GM12878 (cell line): ENCODE results near the gene MAMDC4. TPM values are rescaled to one million over a fixed set of nuclear protein-coding genes. Genes with fewer than 3 reads are reported as not detected.

Experiments
- ATAC-seq: fragments of 200-7000 bp; cut with Tn5 transposase; 3 replicates; pipeline ENCODE4 v1.9.1; 2020; ENCODE audit warnings: mild to moderate bottlenecking, moderate library complexity
- BruUV-seq: library from RNA; stranded (reverse); fragments of 400-500 nt; replicated peaks from 2 replicates; lab custom pipeline; 2021; lab: Mats Ljungman, UMichigan
- CTCF ChIA-PET: fragments of 300-600 bp; sonication (Branson Sonifier 250); formaldehyde crosslinking; extraction: SDS; loops from one replicate; lab custom pipeline; 2021; ENCODE audit warnings: inconsistent platforms; lab: Yijun Ruan, JAX
- POLR2A ChIA-PET: fragments of 350-600 bp; formaldehyde crosslinking; extraction: SDS; loops from one replicate; lab custom pipeline; 2021; ENCODE audit warnings: inconsistent platforms; lab: Charles Lee
- RAD21 ChIA-PET: fragments of 300-600 bp; sonication (Branson Sonifier 250); formaldehyde crosslinking; loops from one replicate; lab custom pipeline; 2023; ENCODE audit warnings: antibody characterized with exemption; ENCODE audit not compliant: unreplicated experiment; lab: Charles Lee
- SMC1A ChIA-PET: fragments of 300-600 bp; sonication (Branson Sonifier 250); formaldehyde crosslinking; loops from one replicate; lab custom pipeline; 2023; ENCODE audit not compliant: unreplicated experiment, uncharacterized antibody; lab: Charles Lee
- DNase-seq: peaks from one replicate; pipeline ENCODE4 v3.0.0-alpha.2; 2011; ENCODE audit warnings: low read depth, low spot score
- FAIRE-seq: peaks from 3 replicates; lab custom pipeline; 2011; peaks lifted over from hg19 to GRCh38; lab: Jason Lieb, UNC
- H2AFZ ChIP-seq: 2 replicates; pipeline ENCODE4 v1.6.0; 2011; ENCODE audit warnings: low read depth, low read length, control low read depth; ENCODE audit not compliant: control insufficient read depth
- H3K27ac ChIP-seq: 2 replicates; pipeline ENCODE4 v1.5.1; 2011; ENCODE audit warnings: control low read depth; ENCODE audit not compliant: control insufficient read depth, insufficient read depth
- H3K27me3 ChIP-seq, 2 experiments: replicated peaks in 1 of 2; 2 replicates each; pipeline versions ENCODE4 v1.6.0 to v1.6.1; 2011; ENCODE audit warnings: low read length in 1 of 2; ENCODE audit not compliant: control insufficient read depth in 2 of 2, insufficient read depth in 2 of 2
- H3K36me3 ChIP-seq, 2 experiments: 2 replicates each; pipeline ENCODE4 v1.5.1; 2011; ENCODE audit warnings: low read length in 1 of 2; ENCODE audit not compliant: control insufficient read depth in 2 of 2, insufficient read depth in 2 of 2
- H3K4me1 ChIP-seq: 2 replicates; pipeline ENCODE4 v1.6.1; 2011; ENCODE audit warnings: mild to moderate bottlenecking, low read length, moderate library complexity, mixed read lengths; ENCODE audit not compliant: control insufficient read depth, insufficient read depth
- H3K4me2 ChIP-seq: 2 replicates; pipeline ENCODE4 v1.6.0; 2011; ENCODE audit warnings: control low read depth; ENCODE audit not compliant: control insufficient read depth, insufficient read depth
- H3K4me3 ChIP-seq: fragments of 200-600 bp; sonication (generic); 2 replicates; pipeline ENCODE4 v1.5.1; 2016
- H3K79me2 ChIP-seq: 2 replicates; pipeline ENCODE4 v1.6.0; 2011; ENCODE audit warnings: low read length; ENCODE audit not compliant: control insufficient read depth, insufficient read depth
- H3K9ac ChIP-seq: 2 replicates; pipeline ENCODE4 v1.8.0; 2011; ENCODE audit warnings: low read length, control low read depth, mixed read lengths; ENCODE audit not compliant: control insufficient read depth, insufficient read depth
- H3K9me3 ChIP-seq: replicated peaks from 3 replicates; pipeline ENCODE4 v1.5.1; 2011; ENCODE audit warnings: mild to moderate bottlenecking, low read length; ENCODE audit not compliant: control insufficient read depth, insufficient read depth
- H4K20me1 ChIP-seq: 2 replicates; pipeline ENCODE4 v1.6.0; 2011; ENCODE audit not compliant: control insufficient read depth, insufficient read depth
- ETV6 ChIP-seq, 2 experiments: fragments of 450-650 bp in 1 of 2; IDR thresholded peaks in 1 of 2; conservative IDR thresholded peaks in 1 of 2; 2 replicates each; pipeline ENCODE4 v1.6.1; 2014; ENCODE audit warnings: antibody characterized with exemption in 1 of 2, borderline replicate concordance in 1 of 2, low read depth in 1 of 2, mild to moderate bottlenecking in 1 of 2, moderate library complexity in 1 of 2
- STAT1 ChIP-seq: fragments of 450-650 bp; conservative IDR thresholded peaks from 2 replicates; pipeline ENCODE4 v1.6.1; 2014; ENCODE audit warnings: antibody characterized with exemption, mild to moderate bottlenecking
- ZNF274 ChIP-seq: IDR thresholded peaks from one replicate; pipeline ENCODE4 v1.8.0; 2011; ENCODE audit not compliant: insufficient read length, insufficient read depth
- WGBS: methylation state at CpG from one replicate; pipeline ENCODE4 v1.1.6; 2016; ENCODE audit warnings: low lambda C conversion rate; ENCODE audit not compliant: insufficient replicate concordance, insufficient coverage; ENCODE audit errors: missing lambda C conversion rate; 5-methylcytosine and 5-hydroxymethylcytosine counted together
- in situ Hi-C: fragments of 300-500 bp; cut with MboI; formaldehyde crosslinking; loops from 9 replicates; pipeline ENCODE4 v1.14.3; 2018; ENCODE audit warnings: mixed read lengths
- intact Hi-C: fragments of 100-400 bp; cut with micrococcal nuclease; formaldehyde crosslinking; loops from one replicate; pipeline ENCODE4 v1.14.2; 2022; ENCODE audit not compliant: unreplicated experiment
- polyA plus RNA-seq, 11 experiments: library from polyadenylated mRNA; depleted of rRNA in 4 of 11; unstranded in 6 of 11; stranded (reverse) in 5 of 11; fragments of >200 nt; fragmentation: Nextera tagmentation in 4 of 11; fragmentation: Illumina TruSeq in 1 of 11; extraction: Ambion mirVana in 4 of 11; extraction: Trizol in 1 of 11; gene quantifications; 1 replicate in 1 of 11; 2 replicates in 10 of 11; pipeline versions ENCODE4 v1.2.1 to v1.2.3, GENCODE V29; 2011 to 2016; ENCODE audit warnings: inconsistent platforms in 2 of 11, missing spikeins in 2 of 11, low read depth in 1 of 11
- total RNA-seq, 4 experiments: library from RNA; depleted of rRNA in 3 of 4; stranded (reverse); fragments of >200 nt in 3 of 4; fragmentation: Illumina TruSeq in 1 of 4; extraction: Trizol in 1 of 4; gene quantifications; 2 replicates each; pipeline versions ENCODE4 v1.2.1 to v1.2.3, GENCODE V29; 2013 to 2021
- TF ChIP-seq, protein P1 (sequence below): IDR thresholded peaks from 2 replicates; pipeline ENCODE4 v1.6.1; 2011; ENCODE audit warnings: mild to moderate bottlenecking, low read depth, low read length, moderate library complexity; ENCODE audit not compliant: insufficient replicate concordance

Gene MAMDC4
- total and polyA plus RNA-seq, 10 of the 15 experiments (the other 5 are each of a cell fraction or from before 2014, with no cell fraction given), result 0.22 to 5.7 (median 2.4) TPM; not detected in 1

DNA sequence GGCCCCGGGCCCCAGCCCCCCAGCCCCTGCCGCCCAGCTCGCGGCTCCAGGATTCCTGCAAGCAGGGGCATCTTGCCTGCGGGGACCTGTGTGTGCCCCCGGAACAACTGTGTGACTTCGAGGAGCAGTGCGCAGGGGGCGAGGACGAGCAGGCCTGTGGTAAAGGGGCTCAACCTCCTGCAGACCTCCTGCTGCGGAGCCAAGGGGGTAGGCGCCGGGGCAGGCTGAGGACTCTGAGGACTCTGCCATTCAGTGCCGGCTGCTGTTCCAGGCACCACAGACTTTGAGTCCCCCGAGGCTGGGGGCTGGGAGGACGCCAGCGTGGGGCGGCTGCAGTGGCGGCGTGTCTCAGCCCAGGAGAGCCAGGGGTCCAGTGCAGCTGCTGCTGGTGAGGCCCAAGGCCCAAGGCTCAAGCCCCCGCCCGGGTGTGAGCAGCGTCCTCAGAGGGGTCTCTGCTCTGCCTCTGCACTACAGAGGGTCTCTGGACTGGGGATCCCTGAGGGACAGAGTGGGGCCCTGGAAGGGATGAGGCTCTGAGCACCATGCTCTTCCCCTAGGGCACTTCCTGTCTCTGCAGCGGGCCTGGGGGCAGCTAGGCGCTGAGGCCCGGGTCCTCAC is 3.4 kb downstream of the MAMDC4 start:
- no peak for TF ChIP-seq ETV6 (conservative IDR thresholded peaks at IDR 0.05 in 1 of 2, IDR thresholded peaks at IDR 0.05 in 1 of 2; ENCODE audit: borderline replicate concordance in 1 of 2, low read depth in 1 of 2)
- no peak for TF ChIP-seq ZNF274
- TF ChIP-seq STAT1, result no peak
- TF ChIP-seq, protein P1, sequence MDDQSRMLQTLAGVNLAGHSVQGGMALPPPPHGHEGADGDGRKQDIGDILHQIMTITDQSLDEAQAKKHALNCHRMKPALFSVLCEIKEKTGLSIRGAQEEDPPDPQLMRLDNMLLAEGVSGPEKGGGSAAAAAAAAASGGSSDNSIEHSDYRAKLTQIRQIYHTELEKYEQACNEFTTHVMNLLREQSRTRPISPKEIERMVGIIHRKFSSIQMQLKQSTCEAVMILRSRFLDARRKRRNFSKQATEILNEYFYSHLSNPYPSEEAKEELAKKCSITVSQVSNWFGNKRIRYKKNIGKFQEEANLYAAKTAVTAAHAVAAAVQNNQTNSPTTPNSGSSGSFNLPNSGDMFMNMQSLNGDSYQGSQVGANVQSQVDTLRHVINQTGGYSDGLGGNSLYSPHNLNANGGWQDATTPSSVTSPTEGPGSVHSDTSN, result no peak
- TF ChIP-seq, all 136 proteins: peak for 0
- DNase-seq (no peak), FAIRE-seq (no peak), ATAC-seq (no peak)
- RAD21 ChIA-PET, result interaction anchor here (0.6 kb wide), 1 partner anchor 65 kb away, joined by 3 read pairs; no protein-coding TSS in a partner anchor
- POLR2A ChIA-PET, result interaction anchor here (0.6 to 0.8 kb wide), 2 partner anchors 17 to 847 kb away, joined by 3 to 5 read pairs; no protein-coding TSS in a partner anchor
- in situ Hi-C loops, result no loop called here
- H3K79me2 ChIP-seq, result no peaks in the 10 kb centered on the region
- H3K36me3 ChIP-seq, result peaks cover 3 to 9% of the 10 kb centered on the region in 2 experiments; a peak in 3 of 4 replicates
- SMC1A ChIA-PET, result no interaction called here
- no peak overlapping the region for H3K4me2 ChIP-seq
- intact Hi-C loops, result no loop called here
- BruUV-seq, result no TSS peak
- H3K4me1 ChIP-seq, result no peaks in the 10 kb centered on the region
- H3K27me3 ChIP-seq, result no peaks in the 10 kb centered on the region
- no peak overlapping the region for H3K27ac ChIP-seq
- H3K9ac ChIP-seq, result no peak overlapping the region
- H4K20me1 ChIP-seq, result no peaks in the 10 kb centered on the region
- CTCF ChIA-PET, result interaction anchor here (0.7 kb wide), 1 partner anchor 55 kb away, joined by 3 read pairs; no protein-coding TSS in a partner anchor
- H3K9me3 ChIP-seq, result no peaks in the 10 kb centered on the region
- H3K4me3 ChIP-seq, result no peak overlapping the region
- H2AFZ ChIP-seq, result no peak overlapping the region
- 78% methylated on average over 26 of the region's 26 CpGs for WGBS
